HepG2 (cell line): Measurements from ENCODE around the gene TSPAN31. TPM values are rescaled to one million over a fixed set of nuclear protein-coding genes. Genes with fewer than 3 reads are reported as not detected.

Experiments used
- ATF7 ChIP-seq, 2 experiments: fragments of 450-650 bp in 1 of 2; sonication (generic) in 1 of 2; formaldehyde crosslinking in 1 of 2; IDR thresholded peaks; 2 replicates each; pipeline versions ENCODE4 v1.4.0 to v1.6.1; 2016 to 2020; ENCODE audit warnings: antibody characterized with exemption in 1 of 2, mild to moderate bottlenecking in 1 of 2, missing genetic modification reagents in 1 of 2
- ELF3 ChIP-seq: IDR thresholded peaks from 2 replicates; pipeline ENCODE4 v1.6.1; 2016; ENCODE audit warnings: missing genetic modification reagents, missing compliant biosample characterization
- GFI1 ChIP-seq: sonication (generic); formaldehyde crosslinking; IDR thresholded peaks from 2 replicates; pipeline ENCODE4 v1.5.0; 2020; ENCODE audit warnings: missing genetic modification reagents, mild to moderate bottlenecking, borderline replicate concordance
- KDM3A ChIP-seq: IDR thresholded peaks from 2 replicates; pipeline ENCODE4 v1.6.1; 2018; ENCODE audit warnings: low read depth, missing compliant biosample characterization
- KDM5B ChIP-seq: sonication (generic); formaldehyde crosslinking; IDR thresholded peaks from 2 replicates; pipeline ENCODE4 v1.4.0; 2020; ENCODE audit warnings: missing genetic modification reagents, mild to moderate bottlenecking, borderline replicate concordance
- SALL2 ChIP-seq: sonication (generic); formaldehyde crosslinking; IDR thresholded peaks from 2 replicates; pipeline ENCODE4 v1.8.1; 2023; ENCODE audit warnings: mild to moderate bottlenecking, missing genetic modification reagents, inconsistent platforms
- SAP130 ChIP-seq: IDR thresholded peaks from 2 replicates; pipeline ENCODE4 v1.6.1; 2016; ENCODE audit warnings: low read depth
- ZNF256 ChIP-seq: sonication (generic); formaldehyde crosslinking; conservative IDR thresholded peaks from 2 replicates; pipeline ENCODE4 v1.4.0; 2020; ENCODE audit warnings: missing genetic modification reagents
- ZNF607 ChIP-seq: sonication (generic); formaldehyde crosslinking; IDR thresholded peaks from 2 replicates; pipeline ENCODE4 v1.5.1; 2020; ENCODE audit warnings: missing genetic modification reagents, mild to moderate bottlenecking, borderline replicate concordance
- ZNF674 ChIP-seq: sonication (generic); formaldehyde crosslinking; IDR thresholded peaks from 2 replicates; pipeline ENCODE4 v1.5.0; 2020; ENCODE audit warnings: low read depth, mild to moderate bottlenecking, missing genetic modification reagents
- polyA plus RNA-seq, 8 experiments: library from polyadenylated mRNA; depleted of rRNA in 3 of 8; stranded (reverse) in 7 of 8; unstranded in 1 of 8; fragments of >200 nt; fragmentation: Illumina TruSeq in 4 of 8; extraction: Trizol in 4 of 8; gene quantifications; 2 replicates each; pipeline versions ENCODE4 v1.2.1 to v1.2.3, GENCODE V29; 2011 to 2016; ENCODE audit warnings: low read depth in 4 of 8, missing spikeins in 1 of 8, mixed read lengths in 1 of 8; ENCODE audit not compliant: insufficient read depth in 1 of 8
- total RNA-seq, 5 experiments: library from RNA; depleted of rRNA; stranded (reverse); fragments of >200 nt; fragmentation: Illumina TruSeq; extraction: Trizol; gene quantifications; 2 replicates each; pipeline ENCODE4 v1.2.3, GENCODE V29; 2016; ENCODE audit warnings: low read depth in 1 of 5
- TF ChIP-seq, protein P1 (sequence below): sonication (generic); formaldehyde crosslinking; IDR thresholded peaks from 2 replicates; pipeline ENCODE4 v1.9.0; 2022; ENCODE audit warnings: low read depth, missing genetic modification reagents
- TF ChIP-seq, protein P2 (sequence below): sonication (generic); formaldehyde crosslinking; IDR thresholded peaks from 2 replicates; pipeline ENCODE4 v1.8.0; 2022; ENCODE audit warnings: low read depth, missing genetic modification reagents
- TF ChIP-seq, protein P3 (sequence below): sonication (generic); formaldehyde crosslinking; IDR thresholded peaks from 2 replicates; pipeline ENCODE4 v1.4.0; 2020; ENCODE audit warnings: missing genetic modification reagents
- TF ChIP-seq, protein P4 (sequence below), 2 experiments: sonication (generic) in 1 of 2; formaldehyde crosslinking in 1 of 2; IDR thresholded peaks; 2 replicates each; pipeline versions ENCODE4 v1.4.0 to v1.6.1; 2016 to 2020; ENCODE audit warnings: borderline replicate concordance in 1 of 2, low read depth in 1 of 2, mild to moderate bottlenecking in 1 of 2, missing genetic modification reagents in 1 of 2
- TF ChIP-seq, protein P5 (sequence below): sonication (generic); formaldehyde crosslinking; IDR thresholded peaks from 2 replicates; pipeline ENCODE4 v1.5.0; 2020; ENCODE audit warnings: missing genetic modification reagents

TSPAN31 gene
- total and polyA plus RNA-seq, 2 of the 13 experiments (the other 11 are each of a cell fraction or from before 2014, with no cell fraction given) = 10.4 to 24.6 TPM

DNA sequence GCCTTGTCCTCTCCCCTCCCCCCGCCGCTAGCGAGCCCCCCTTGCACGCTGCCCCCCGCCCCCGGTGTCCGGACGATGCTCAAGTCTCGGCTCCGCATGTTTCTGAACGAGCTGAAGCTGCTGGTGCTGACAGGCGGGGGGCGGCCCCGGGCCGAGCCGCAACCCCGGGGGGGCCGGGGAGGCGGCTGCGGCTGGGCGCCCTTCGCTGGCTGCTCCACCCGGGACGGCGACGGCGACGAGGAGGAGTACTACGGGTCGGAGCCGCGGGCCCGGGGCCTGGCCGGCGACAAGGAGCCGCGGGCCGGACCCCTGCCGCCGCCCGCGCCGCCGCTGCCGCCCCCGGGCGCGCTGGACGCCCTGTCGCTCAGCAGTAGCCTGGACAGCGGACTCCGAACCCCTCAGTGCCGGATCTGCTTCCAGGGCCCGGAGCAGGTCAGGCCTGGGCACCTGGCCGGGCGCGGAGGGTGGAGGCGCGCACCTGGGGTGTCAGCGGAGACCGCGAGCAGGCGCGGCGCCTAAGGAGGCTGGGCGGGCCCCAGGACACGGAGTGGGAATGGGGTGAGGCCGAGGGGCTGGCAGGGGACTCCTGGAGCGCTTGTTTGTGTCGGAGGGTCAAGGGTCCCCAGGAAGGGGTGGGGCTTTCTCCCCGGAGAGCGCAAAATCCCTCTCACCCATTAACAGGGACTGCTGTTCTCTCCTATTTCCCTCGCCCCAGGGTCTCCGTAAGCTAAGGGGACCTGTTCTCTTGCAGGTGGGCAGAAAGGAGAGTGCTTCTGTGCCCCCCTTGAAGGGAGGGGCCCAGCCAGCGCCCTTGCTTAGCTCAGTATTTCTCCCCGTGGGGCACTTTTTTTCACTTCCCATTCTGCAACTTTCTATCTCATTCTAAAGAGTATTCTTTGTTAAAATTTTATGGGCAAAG is 10.9 kb downstream of the TSPAN31 start (continued):
- TF ChIP-seq KDM5B (CRISPR knock-in tag) = peak; percentile 65; the same call in 1 of the 2 replicates
- TF ChIP-seq, protein P1, sequence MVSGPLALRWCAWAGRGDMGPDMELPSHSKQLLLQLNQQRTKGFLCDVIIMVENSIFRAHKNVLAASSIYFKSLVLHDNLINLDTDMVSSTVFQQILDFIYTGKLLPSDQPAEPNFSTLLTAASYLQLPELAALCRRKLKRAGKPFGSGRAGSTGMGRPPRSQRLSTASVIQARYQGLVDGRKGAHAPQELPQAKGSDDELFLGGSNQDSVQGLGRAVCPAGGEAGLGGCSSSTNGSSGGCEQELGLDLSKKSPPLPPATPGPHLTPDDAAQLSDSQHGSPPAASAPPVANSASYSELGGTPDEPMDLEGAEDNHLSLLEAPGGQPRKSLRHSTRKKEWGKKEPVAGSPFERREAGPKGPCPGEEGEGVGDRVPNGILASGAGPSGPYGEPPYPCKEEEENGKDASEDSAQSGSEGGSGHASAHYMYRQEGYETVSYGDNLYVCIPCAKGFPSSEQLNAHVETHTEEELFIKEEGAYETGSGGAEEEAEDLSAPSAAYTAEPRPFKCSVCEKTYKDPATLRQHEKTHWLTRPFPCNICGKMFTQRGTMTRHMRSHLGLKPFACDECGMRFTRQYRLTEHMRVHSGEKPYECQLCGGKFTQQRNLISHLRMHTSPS = no peak
- TF ChIP-seq SAP130 (CRISPR knock-in tag) = peak; percentile 76
- TF ChIP-seq ZNF674 (CRISPR knock-in tag) = no peak
- no peak for TF ChIP-seq ZNF607
- TF ChIP-seq ATF7 (IDR thresholded peaks at IDR 0.05) = no peak
- TF ChIP-seq ATF7 (CRISPR knock-in tag; IDR thresholded peaks at IDR 0.05) = no peak
- TF ChIP-seq SALL2 (CRISPR knock-in tag) = no peak
- 0 out of 2 replicates have a peak, but pooled peaks have one; percentile 73 for TF ChIP-seq ZNF256
- TF ChIP-seq, protein P2, sequence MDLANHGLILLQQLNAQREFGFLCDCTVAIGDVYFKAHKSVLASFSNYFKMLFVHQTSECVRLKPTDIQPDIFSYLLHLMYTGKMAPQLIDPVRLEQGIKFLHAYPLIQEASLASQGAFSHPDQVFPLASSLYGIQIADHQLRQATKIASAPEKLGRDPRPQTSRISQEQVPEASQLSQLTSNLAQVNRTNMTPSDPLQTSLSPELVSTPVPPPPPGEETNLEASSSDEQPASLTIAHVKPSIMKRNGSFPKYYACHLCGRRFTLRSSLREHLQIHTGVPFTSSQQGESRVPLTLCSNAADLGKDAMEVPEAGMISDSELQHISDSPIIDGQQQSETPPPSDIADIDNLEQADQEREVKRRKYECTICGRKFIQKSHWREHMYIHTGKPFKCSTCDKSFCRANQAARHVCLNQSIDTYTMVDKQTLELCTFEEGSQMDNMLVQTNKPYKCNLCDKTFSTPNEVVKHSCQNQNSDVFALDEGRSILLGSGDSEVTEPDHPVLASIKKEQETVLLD (CRISPR knock-in tag) = 0 out of 2 replicates have a peak, but pooled peaks have one; percentile 6
- TF ChIP-seq, protein P3, sequence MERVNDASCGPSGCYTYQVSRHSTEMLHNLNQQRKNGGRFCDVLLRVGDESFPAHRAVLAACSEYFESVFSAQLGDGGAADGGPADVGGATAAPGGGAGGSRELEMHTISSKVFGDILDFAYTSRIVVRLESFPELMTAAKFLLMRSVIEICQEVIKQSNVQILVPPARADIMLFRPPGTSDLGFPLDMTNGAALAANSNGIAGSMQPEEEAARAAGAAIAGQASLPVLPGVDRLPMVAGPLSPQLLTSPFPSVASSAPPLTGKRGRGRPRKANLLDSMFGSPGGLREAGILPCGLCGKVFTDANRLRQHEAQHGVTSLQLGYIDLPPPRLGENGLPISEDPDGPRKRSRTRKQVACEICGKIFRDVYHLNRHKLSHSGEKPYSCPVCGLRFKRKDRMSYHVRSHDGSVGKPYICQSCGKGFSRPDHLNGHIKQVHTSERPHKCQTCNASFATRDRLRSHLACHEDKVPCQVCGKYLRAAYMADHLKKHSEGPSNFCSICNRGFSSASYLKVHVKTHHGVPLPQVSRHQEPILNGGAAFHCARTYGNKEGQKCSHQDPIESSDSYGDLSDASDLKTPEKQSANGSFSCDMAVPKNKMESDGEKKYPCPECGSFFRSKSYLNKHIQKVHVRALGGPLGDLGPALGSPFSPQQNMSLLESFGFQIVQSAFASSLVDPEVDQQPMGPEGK (CRISPR knock-in tag) = peak; percentile 62; the same call in 1 of the 2 replicates
- TF ChIP-seq ELF3 (CRISPR knock-in tag) = 0 out of 2 replicates have a peak, but pooled peaks have one; percentile 16
- TF ChIP-seq KDM3A (CRISPR knock-in tag) = no peak
- TF ChIP-seq, protein P4, sequence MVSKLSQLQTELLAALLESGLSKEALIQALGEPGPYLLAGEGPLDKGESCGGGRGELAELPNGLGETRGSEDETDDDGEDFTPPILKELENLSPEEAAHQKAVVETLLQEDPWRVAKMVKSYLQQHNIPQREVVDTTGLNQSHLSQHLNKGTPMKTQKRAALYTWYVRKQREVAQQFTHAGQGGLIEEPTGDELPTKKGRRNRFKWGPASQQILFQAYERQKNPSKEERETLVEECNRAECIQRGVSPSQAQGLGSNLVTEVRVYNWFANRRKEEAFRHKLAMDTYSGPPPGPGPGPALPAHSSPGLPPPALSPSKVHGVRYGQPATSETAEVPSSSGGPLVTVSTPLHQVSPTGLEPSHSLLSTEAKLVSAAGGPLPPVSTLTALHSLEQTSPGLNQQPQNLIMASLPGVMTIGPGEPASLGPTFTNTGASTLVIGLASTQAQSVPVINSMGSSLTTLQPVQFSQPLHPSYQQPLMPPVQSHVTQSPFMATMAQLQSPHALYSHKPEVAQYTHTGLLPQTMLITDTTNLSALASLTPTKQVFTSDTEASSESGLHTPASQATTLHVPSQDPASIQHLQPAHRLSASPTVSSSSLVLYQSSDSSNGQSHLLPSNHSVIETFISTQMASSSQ (IDR thresholded peaks at IDR 0.05; ENCODE audit: low read depth) = no peak
- TF ChIP-seq, protein P4 (CRISPR knock-in tag; IDR thresholded peaks at IDR 0.05; ENCODE audit: borderline replicate concordance) = no peak
- TF ChIP-seq, protein P5, sequence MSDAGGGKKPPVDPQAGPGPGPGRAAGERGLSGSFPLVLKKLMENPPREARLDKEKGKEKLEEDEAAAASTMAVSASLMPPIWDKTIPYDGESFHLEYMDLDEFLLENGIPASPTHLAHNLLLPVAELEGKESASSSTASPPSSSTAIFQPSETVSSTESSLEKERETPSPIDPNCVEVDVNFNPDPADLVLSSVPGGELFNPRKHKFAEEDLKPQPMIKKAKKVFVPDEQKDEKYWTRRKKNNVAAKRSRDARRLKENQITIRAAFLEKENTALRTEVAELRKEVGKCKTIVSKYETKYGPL (CRISPR knock-in tag) = no peak
- no peak for TF ChIP-seq GFI1 (CRISPR knock-in tag)
